Measurements from ENCODE around the gene RRP12. TPM values are rescaled to one million over a fixed set of nuclear protein-coding genes. Genes with fewer than 3 reads are reported as not detected.

RRP12 gene
- total RNA-seq, 1 experiment from 2014 or later: 19.3 TPM

GRCh38 chr10:97314671-97315070 is 86.5 kb downstream of the RRP12 start:
- DNase-seq (ENCODE audit: low read depth): no peak

- DNase-seq (ENCODE audit: low read depth): no peak
Measured at GRCh38 chr10:97312897-97313296, 88.2 kb downstream of the RRP12 start.

- DNase-seq (ENCODE audit: low read depth): no peak
Measured at GRCh38 chr10:97311111-97311626, 90.0 kb downstream of the RRP12 start.

GRCh38 chr10:97307866-97308780 is 93.0 kb downstream of the RRP12 start:
- no peak for DNase-seq (ENCODE audit: low read depth)

- DNase-seq (ENCODE audit: low read depth): no peak
Measured at GRCh38 chr10:97307441-97307840, 93.7 kb downstream of the RRP12 start.

Other genes starting within 250 kb of the RRP12 start
- not detected in 2 replicates for gene SLIT1, start 215.4 kb downstream of the RRP12 start, total RNA-seq (2014; rRNA removed; shearing (Covaris generic))
- 12.4 and 12.7 TPM in 2 replicates for gene ARHGAP19, start 108.7 kb downstream of the RRP12 start, total RNA-seq (2014; rRNA removed; shearing (Covaris generic))
- 1.1 and 2.9 TPM in 2 replicates for gene FRAT1, start 82.1 kb downstream of the RRP12 start, total RNA-seq (2014; rRNA removed; shearing (Covaris generic))
- gene FRAT2, start 66.6 kb downstream of the RRP12 start, total RNA-seq (2014; rRNA removed; shearing (Covaris generic)): 6.7 and 10.0 TPM in 2 replicates
- gene PGAM1, start 24.9 kb upstream of the RRP12 start, total RNA-seq (2014; rRNA removed; shearing (Covaris generic)): 949 and 1,198 TPM in 2 replicates
- 68.9 and 69.3 TPM in 2 replicates for gene EXOSC1, start 44.7 kb upstream of the RRP12 start, total RNA-seq (2014; rRNA removed; shearing (Covaris generic))
- 63.3 and 67.8 TPM in 2 replicates for gene ZDHHC16, start 44.8 kb upstream of the RRP12 start, total RNA-seq (2014; rRNA removed; shearing (Covaris generic))
- gene MMS19, start 97.1 kb upstream of the RRP12 start, total RNA-seq (2014; rRNA removed; shearing (Covaris generic)): 68.0 and 71.8 TPM in 2 replicates
- 21.8 and 40.5 TPM in 2 replicates for gene UBTD1, start 97.6 kb upstream of the RRP12 start, total RNA-seq (2014; rRNA removed; shearing (Covaris generic))
- gene ANKRD2, start 171.4 kb upstream of the RRP12 start, total RNA-seq (2014; rRNA removed; shearing (Covaris generic)): not detected in 2 replicates
- 0.12 and 0.71 TPM in 2 replicates for gene HOGA1, start 183.0 kb upstream of the RRP12 start, total RNA-seq (2014; rRNA removed; shearing (Covaris generic))
- not detected in 2 replicates for gene C10orf62, start 188.4 kb upstream of the RRP12 start, total RNA-seq (2014; rRNA removed; shearing (Covaris generic))
- 3.8 and 5.9 TPM in 2 replicates for gene MORN4, start 232.2 kb upstream of the RRP12 start, total RNA-seq (2014; rRNA removed; shearing (Covaris generic))
- 23.9 and 31.2 TPM in 2 replicates for gene PI4K2A, start 239.3 kb upstream of the RRP12 start, total RNA-seq (2014; rRNA removed; shearing (Covaris generic))

Measured in M059J (cell line).